Measurements from ENCODE around the gene HSPH1. TPM values are rescaled to one million over a fixed set of nuclear protein-coding genes. Genes with fewer than 3 reads are reported as not detected.
"Not testable (repeated sequence)": the region's sequence is repeated elsewhere in the genome, so short reads cannot be mapped to it uniquely, and the experiment has no call there.

The HSPH1 gene
- polyA plus RNA-seq, 4 donors = 103 to 157 (median 138) TPM

DNA sequence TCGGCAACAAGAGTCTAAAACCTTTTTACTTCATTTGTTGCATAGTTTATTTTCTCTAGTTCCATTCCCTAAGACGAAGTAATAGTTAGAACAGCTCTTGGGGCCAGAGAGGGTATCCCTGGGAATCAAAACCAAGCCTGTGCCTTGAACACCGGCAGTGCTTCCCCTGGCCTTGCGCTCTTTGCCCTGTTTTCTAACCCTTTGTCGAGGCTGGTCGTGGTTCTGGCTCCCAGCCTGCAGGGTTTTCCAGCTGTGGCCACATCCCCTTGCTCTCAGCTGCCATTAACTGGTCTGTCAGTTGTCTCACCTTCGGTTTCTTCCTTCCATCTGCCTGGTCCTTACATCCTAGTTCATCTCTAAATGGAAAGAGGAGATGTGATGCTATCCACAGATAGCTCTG, 61.0 kb downstream of the HSPH1 start:
- no peak for DNase-seq (ENCODE audit: low read depth in 4 of 4, low spot score in 3 of 4)

DNA sequence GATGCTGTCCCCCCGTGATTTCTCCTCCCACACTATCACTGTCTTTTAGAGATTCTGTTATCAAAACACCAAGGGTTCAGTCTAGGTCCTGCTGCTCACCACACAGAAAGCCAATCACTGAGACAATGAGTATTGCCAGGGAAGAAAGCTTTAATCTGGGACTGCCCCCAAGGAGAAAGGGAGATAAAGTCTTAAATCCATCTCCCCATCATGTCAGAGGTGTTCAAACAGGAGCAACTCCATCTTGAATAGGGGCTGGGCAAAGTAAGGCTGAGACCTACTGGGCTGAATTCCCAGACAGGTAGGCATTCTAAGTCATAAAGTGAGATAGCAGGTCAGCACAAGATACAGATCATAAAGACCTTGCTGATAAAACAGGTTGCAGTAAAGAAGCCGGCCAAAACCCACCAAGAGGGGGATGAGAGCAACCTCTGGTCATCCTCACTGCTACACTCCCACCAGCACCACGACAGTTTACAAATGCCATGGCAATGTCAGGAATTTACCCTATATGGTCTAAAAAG, 63.7 kb downstream of the HSPH1 start:
- not testable (repeated sequence) for DNase-seq (ENCODE audit: low read depth in 4 of 4, low spot score in 3 of 4)

DNA sequence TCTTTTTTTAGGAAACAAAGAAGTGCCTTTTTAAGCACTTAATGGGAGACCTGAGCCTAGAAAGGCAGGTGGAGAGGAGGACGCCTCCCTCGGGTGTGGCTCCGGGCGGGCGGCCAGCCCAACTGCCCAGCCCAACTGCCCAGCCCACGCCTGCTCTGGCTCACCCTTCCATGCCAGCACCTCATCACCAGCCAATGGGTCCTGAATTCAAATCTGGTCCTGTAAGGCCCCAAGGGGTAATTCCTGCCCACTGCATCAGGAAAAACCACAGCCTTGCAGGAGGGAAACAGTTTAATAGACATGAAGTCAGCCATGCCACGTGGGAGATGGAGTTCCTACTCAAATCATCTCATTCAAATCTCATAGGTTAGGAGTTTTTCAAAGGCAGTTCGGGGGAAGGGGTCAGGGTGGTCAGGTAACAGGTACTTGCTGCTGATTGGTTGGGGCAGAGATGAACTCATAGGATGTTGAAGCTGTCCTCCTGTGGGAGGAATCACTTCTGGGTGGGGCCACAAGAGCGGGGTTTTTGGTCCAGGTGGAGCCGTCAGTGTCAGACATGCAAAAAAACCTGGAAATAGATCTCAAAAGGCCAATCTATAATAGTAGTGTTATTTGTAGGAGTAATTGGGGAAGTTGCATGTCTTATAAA, 64.9 kb downstream of the HSPH1 start:
- DNase-seq (ENCODE audit: low read depth in 4 of 4, low spot score in 3 of 4) = no peak

DNA sequence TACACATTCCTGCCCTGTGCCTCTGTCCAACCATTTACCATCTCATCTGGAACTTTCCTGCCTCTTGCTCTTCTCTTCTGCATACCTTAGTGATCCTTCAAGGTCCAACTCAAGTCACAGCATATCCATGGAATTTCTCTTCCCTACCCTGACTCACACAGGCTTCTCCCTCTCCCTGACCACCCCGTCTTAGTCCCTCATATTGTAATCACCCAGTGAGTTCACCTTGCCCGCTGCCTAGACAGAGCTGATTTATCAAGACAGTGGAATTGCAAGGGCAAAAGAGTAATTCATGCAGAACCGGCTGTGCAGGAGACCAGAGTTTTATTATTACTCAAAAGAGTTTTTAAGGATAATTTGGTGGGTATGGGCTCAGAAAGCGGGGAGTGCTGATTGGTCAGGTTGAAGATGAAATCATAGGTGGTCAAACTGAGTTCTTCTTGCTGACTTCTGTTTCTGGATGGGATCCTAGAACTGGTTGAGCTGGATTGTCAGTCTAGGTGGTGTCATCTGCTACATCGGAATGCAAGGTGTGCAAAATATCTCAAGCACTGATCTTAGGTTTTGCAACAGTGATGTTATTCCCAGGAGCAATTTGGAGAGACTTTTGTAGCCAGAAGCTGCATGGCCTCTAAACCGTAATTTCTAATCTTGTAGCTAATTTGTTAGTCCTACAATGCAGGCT, 67.2 kb downstream of the HSPH1 start:
- no peak for DNase-seq (ENCODE audit: low read depth in 4 of 4, low spot score in 3 of 4)

DNA sequence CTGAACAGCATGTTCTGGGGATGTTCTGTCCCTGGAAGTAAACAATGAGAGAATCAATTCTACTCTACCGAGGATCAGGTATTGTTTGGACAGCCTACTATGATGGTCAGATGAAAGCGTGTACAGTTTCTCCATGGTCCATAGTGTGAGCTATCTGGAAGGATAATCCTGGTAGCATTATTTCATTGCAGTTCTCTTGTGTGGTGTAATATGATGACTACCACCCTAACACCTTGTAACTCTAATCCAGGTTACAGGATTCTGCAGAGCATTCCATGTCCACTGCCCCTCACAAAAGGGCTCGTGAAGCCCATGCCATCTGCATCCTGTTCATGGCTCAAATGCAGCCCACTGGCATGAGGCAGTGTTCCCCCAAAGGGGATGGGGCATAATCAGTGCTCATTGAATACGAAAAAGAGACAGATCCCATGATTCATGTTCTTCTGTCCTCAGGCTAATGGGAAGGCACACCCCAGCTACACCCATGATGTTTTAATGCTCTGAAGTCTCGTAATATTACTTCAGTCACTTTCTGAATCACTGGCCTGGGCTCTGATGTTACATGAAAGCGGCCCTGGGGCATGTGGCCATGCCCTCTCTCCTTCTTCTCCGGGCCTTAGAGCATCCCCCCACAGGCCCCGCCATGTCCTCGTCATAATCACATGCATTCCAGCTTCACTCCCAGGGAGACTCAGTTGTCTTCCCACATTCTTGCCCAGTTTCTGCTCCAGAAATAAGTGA, 68.4 kb downstream of the HSPH1 start:
- DNase-seq (ENCODE audit: low read depth in 4 of 4, low spot score in 3 of 4) = no peak

DNA sequence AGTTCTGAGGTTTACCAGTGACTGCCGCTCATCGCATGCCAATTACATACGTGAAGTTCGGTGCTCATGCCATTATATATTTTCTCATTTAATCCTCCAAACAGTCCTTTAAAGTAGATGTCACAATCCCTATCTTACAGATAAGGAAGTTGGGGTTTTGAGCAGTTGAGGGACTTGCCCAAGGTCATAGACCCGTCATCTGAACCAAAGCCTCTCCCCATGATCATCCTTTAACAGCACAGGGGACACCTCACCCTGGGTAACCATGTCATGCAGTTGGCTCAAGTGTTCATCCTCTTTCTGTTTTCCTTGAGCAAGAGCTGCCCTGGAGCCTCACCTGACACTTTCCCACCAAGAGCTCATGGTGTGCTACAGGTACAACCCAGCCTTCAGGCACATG, 69.1 kb downstream of the HSPH1 start:
- DNase-seq (ENCODE audit: low read depth in 4 of 4, low spot score in 3 of 4) = no peak

DNA sequence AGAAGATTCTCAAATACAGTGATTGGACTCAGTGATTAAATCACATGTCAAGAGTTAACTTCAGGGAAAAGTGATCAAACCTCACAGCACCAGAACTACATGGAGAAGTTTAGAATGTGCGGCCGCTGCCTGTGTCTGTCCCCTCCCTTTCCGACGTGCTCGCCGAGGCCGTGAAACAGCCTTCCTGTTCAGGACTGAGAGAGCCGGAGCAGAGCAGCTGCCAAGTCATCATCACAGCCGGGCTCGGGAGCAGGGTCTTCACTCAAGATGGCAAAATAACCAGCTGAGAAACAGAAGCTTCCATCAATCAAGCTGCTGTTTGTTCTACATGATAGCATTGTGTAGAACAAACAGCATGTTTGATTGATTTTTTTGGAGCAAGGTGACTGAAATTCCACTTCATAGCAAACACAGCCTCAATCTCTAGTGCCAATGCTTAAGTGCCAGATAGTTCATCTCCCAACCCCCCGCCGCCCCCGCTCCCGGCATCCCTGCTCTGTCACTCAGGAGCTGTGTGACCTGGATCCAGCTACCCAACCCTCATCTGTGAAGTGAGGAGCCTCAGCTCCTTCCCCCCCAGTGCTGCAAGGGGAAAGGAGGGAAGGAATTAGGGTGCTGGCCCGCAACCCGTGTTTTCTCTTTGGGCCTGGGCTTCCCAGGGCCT, 70.6 kb downstream of the HSPH1 start:
- DNase-seq (ENCODE audit: low read depth in 4 of 4, low spot score in 3 of 4) = peak in 1 of 4 donors; percentile 8

DNA sequence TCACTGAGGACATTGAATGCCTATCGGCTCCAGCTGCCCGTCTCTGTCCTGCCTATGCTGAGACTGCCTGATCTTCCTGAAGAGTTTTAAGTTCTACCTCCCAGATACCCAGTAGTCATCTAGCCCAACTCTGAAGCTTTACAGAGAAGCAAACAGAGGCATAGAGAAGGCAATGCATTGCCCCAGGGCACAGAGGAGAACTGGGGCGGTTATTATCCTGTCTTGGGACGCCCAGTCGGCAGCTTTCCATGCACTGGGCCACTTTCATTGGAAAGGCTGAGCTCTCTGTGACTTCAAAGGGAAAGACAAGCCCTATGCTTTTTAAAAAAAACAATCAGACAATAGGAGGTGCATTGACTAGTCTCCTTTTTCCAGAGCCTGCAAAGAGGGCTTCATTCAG, 71.6 kb downstream of the HSPH1 start:
- no peak for DNase-seq (ENCODE audit: low read depth in 4 of 4, low spot score in 3 of 4)

DNA sequence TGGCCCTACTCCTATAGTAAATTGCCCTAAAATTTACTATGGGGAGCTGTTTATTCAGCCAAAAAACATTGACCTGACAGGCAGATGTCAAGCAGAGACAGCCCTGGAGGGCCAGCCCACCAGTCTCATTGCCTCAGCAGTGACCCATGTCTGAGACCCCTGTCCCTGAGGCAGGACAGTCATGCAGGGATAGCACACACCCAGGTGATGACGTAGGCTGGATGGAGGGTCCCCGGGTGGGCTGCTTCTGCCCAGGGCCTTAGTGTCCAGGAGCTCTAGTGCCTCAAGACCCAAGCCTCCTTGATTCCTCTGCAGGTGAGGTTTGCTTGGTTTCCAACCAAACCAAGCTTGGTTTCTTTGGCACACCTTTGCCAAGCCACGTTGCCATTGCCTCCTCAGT, 72.1 kb downstream of the HSPH1 start:
- DNase-seq (ENCODE audit: low read depth in 4 of 4, low spot score in 3 of 4) = no peak

DNA sequence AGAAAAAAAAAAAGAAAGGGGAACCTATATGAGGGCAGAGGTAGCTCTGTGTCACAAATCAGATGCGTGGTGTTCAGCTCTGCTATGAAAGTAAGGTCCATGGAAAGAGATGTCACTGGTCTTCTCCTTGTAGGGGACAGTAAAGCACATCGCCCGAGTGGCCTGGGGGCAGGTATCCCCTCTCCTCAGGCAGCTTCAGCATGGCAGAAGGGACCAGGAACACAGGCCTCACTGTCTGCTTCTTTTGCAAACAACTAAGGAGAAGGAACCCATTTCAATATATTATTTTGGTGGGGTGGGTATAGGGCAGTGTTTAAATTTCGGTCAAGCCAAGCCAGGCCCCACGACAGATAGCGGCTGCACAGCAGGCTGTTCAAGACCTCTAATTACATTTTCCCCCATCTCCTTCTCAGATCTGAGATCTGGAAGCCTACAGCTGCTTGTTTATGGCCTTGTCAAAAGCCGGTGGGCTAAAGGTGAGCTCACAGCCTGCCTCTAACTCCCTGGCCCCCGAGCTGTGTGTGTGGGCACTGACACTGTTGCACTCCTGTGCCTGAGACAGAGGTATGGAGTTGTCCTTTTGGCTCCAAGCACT, 72.8 kb downstream of the HSPH1 start:
- no peak for DNase-seq (ENCODE audit: low read depth in 4 of 4, low spot score in 3 of 4)

Other genes starting within 250 kb of the HSPH1 start
- 1 to 10 TPM in 2 of 4 donors, under 1 TPM in 2; 0.31 to 3.0 (median 0.97) TPM for gene TEX26, start 229.2 kb downstream of the HSPH1 start, polyA plus RNA-seq (ENCODE audit: insufficient read length in 4 of 4)
- 10 to 100 TPM; 18.5 to 41.8 (median 24.3) TPM for gene B3GLCT, start 38.1 kb upstream of the HSPH1 start, polyA plus RNA-seq (ENCODE audit: insufficient read length in 4 of 4)

Measured in left renal pelvis (tissue), 4 donors.